Measurements from ENCODE around the gene CFAP251. TPM values are rescaled to one million over a fixed set of nuclear protein-coding genes. Genes with fewer than 3 reads are reported as not detected.

Gene CFAP251
- total RNA-seq, 1 experiment from 2014 or later, result 2.6 TPM

- Histone ChIP-seq H3K79me2 (ENCODE audit: insufficient read depth, low read length) (no peaks in the 10 kb centered on the region), H3K9me2 (ENCODE audit: insufficient read depth) (no peaks in the 10 kb centered on the region), H3K9me3 (ENCODE audit: control insufficient read depth in 1 of 2, insufficient read depth in 1 of 2, low read depth in 1 of 2, low read length in 2 of 2) (no peaks in the 10 kb centered on the region), H3K27me3 (ENCODE audit: insufficient read depth, low read length) (no peaks in the 10 kb centered on the region), H3K27ac (ENCODE audit: low read depth, low read length) (peak overlapping the region; percentile 40; the same call in 1 of the 2 replicates), H3K4me3 (replicated peaks in 1 of 2; ENCODE audit: low read depth in 1 of 2, low read length in 2 of 2) (peak overlapping the region; percentile 46 to 52), H3K9ac (ENCODE audit: low read length) (peak overlapping the region; percentile 50), H2AFZ (ENCODE audit: low read depth, low read length, poor library complexity, severe bottlenecking) (no peak overlapping the region), H3K36me3 (ENCODE audit: control insufficient read depth in 1 of 2, insufficient read depth in 2 of 2, low read length in 2 of 2) (peaks cover 12 to 23% of the 10 kb centered on the region in 2 experiments; a peak in 3 of 4 replicates), H3K4me2 (ENCODE audit: low read length) (peak overlapping the region; percentile 84), H4K20me1 (ENCODE audit: insufficient read depth) (no peaks in the 10 kb centered on the region), H3K4me1 (ENCODE audit: control insufficient read depth in 1 of 2, insufficient read depth in 2 of 2, low read length in 2 of 2) (peaks cover 7 to 23% of the 10 kb centered on the region in 2 experiments; a peak in 3 of 4 replicates)
- DNase-seq (ENCODE audit: low read depth, low spot score) (no peak), ATAC-seq (peak; percentile 59)
- no TSS peak for BruUV-seq (replicated peaks)
- TF ChIP-seq RAD21 (IDR thresholded peaks at IDR 0.05; ENCODE audit: low read depth) (no peak), SIN3A (IDR thresholded peaks at IDR 0.05; ENCODE audit: low read depth) (no peak), TCF7L2 (IDR thresholded peaks at IDR 0.05; ENCODE audit: borderline replicate concordance, extremely low read depth, insufficient read depth, insufficient read length) (no peak), REST (IDR thresholded peaks at IDR 0.05; ENCODE audit: low read depth) (no peak), EGR1 (IDR thresholded peaks at IDR 0.05; ENCODE audit: low read depth) (no peak), CTCF (IDR thresholded peaks at IDR 0.05 in 2 of 3, conservative IDR thresholded peaks at IDR 0.05 in 1 of 3; ENCODE audit: borderline replicate concordance in 1 of 3, insufficient read depth in 1 of 3, low read depth in 2 of 3, low read length in 2 of 3) (no peak), CEBPB (IDR thresholded peaks at IDR 0.05; ENCODE audit: low read depth) (no peak)
- intact Hi-C loops (cut with micrococcal nuclease), result no loop called here
- ChIA-PET CTCF (interaction anchor here (0.5 to 2.6 kb wide), 7 partner anchors 9 to 272 kb away, joined by 3 to 16 read pairs (median 3); partner anchors contain the start of genes PSMD9 and RHOF), POLR2A (no interaction called here), RAD21 (ENCODE audit: low non-redundant PET in 1 of 2, low total read pairs in 2 of 2, uncharacterized antibody in 2 of 2, unreplicated experiment in 2 of 2) (no interaction called here)
Measured at GRCh38 chr12:121918679-121919038, 267 bp downstream of the CFAP251 start.

Data from HCT116 (cell line).